Measurements from ENCODE around the gene LATS2.

Gene LATS2

DNA sequence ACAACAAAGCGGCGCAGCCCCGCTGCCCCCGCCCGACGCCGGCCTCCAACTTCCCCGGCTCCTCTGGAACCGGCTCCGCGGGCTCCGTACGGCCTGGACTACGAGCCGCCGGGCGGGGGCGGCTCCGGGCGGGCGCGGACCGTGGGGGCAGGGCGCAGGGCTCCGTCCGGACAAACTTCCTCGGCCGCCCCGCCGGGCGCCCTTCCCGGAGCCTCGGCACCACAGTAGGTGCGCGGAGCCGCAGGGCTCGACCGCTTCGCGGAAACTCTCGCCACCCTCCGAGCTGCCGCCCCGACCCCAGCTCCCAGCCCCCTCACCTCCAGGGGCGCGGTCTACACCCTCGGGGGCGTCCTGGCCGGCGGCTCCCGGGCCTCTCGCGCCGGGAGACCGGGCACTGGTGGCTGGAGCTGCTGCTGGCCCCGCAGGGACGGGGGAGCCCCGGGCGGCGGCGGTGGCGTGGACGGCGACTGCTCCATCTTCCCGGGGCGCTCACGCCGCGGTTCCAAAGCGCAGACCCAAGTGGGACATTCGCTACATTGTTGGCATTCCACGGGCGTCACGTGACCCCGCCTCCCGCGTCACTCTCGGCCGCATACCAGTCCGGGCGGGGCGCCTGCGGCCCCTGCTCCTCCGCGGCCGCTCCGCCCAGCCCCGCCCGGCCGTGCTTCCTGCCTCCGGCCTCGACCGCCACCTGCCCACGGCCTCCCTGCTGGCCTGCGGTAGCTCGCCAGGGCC lies at the start of gene LATS2:
Gene LATS2 (minus strand): TSS at position 558 of the 735 bp plus-strand sequence. CDS start 15,560 bp downstream, outside the sequence.
- TF ChIP-seq, protein P1, sequence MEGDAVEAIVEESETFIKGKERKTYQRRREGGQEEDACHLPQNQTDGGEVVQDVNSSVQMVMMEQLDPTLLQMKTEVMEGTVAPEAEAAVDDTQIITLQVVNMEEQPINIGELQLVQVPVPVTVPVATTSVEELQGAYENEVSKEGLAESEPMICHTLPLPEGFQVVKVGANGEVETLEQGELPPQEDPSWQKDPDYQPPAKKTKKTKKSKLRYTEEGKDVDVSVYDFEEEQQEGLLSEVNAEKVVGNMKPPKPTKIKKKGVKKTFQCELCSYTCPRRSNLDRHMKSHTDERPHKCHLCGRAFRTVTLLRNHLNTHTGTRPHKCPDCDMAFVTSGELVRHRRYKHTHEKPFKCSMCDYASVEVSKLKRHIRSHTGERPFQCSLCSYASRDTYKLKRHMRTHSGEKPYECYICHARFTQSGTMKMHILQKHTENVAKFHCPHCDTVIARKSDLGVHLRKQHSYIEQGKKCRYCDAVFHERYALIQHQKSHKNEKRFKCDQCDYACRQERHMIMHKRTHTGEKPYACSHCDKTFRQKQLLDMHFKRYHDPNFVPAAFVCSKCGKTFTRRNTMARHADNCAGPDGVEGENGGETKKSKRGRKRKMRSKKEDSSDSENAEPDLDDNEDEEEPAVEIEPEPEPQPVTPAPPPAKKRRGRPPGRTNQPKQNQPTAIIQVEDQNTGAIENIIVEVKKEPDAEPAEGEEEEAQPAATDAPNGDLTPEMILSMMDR (conservative IDR thresholded peaks at IDR 0.05; ENCODE audit: control insufficient read depth, insufficient read depth, low read depth, low read length) = no peak
- peak; percentile 90 for DNase-seq (ENCODE audit: low read depth)
- peak within 1 kb of the TSS; percentile 64 for H3K4me3 ChIP-seq (ENCODE audit: control insufficient read depth, low read depth, low read length)

DNA sequence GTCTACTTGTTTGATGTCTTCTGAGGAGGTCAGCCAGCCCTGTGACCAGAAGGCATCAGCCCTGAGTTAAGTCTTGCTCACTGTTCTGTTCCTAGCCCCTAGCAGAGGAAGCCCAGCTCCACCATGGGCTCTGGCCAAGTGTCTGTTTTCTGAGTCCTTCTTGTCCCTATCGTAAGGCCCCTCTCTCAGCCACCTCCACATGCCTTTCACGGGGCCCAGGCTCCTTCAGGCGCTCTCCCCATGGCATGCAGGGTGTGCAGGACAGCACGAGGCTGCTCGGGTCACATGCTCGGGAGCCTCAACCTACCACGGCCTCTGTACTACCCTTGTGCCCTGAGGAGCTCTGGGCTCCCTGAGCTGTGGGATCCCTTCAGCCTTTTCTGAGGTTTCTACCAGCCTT lies 47.8 kb upstream of the LATS2 start:
- DNase-seq (ENCODE audit: low read depth) = no peak
- TF ChIP-seq, protein P1 (conservative IDR thresholded peaks at IDR 0.05; ENCODE audit: control insufficient read depth, insufficient read depth, low read depth, low read length) = no peak
- H3K4me3 ChIP-seq (ENCODE audit: control insufficient read depth, low read depth, low read length) = no peak overlapping the region

DNA sequence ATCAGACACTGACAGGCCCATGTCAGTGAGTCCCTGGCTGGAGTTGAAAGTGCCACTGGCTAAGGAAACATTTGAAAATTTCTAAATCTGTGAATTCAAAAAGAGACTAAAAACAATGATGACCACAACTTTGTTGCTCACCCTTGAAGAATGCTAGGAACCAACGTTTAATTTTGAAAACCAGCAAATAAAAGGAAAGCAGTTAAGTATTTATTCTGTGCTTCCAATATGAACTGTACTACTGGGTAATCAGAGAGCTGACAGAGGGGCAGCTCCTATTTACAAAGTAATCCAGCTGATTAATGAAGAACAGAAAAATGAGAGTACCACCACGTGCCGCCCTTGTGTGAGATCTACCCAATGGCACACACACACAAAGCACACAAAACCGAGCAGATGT lies 44.7 kb upstream of the LATS2 start:
- H3K4me3 ChIP-seq (ENCODE audit: control insufficient read depth, low read depth, low read length) = no peak overlapping the region
- TF ChIP-seq, protein P1 (conservative IDR thresholded peaks at IDR 0.05; ENCODE audit: control insufficient read depth, insufficient read depth, low read depth, low read length) = no peak
- no peak for DNase-seq (ENCODE audit: low read depth)

DNA sequence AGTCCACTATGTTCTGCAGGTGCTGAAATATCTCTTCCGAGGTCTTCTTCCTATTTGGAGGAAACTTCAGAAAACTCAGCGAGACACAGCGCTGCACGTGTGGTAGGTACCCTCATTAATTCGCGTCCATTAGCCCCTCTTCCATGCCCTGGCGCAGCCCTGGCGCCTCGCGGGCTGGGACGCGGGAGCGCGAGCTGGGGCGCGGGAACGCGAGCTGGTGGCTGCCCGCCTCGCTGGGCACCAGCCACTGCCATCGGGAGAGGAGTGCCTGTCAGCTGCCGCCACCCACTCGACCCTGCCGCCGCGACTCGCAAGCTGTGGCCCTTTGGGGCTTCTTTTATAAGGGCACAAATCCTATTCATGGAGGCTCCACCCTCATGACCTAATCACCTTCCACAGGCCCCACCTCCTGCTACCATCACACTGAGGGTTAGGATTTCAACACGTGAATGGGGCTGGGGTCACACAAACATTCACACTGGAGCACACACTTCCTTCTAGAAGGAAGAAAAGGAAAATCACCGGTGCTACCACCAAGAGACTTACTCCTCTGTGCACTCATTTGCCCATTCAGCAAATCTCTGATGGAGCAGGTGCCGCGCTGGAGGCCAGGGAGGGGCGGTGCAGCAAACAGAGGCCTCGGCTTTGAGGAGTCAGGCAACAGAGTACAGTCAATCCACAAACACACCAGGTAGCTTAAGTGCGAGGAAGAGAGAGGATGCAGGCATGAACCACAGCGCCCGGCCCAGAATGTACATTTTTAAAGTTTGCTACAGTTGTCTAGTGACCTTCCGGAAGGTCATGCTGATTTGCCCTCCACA lies 43.0 kb upstream of the LATS2 start:
- TF ChIP-seq, protein P1 (conservative IDR thresholded peaks at IDR 0.05; ENCODE audit: control insufficient read depth, insufficient read depth, low read depth, low read length) = no peak
- no peak overlapping the region for H3K4me3 ChIP-seq (ENCODE audit: control insufficient read depth, low read depth, low read length)
- no peak for DNase-seq (ENCODE audit: low read depth)

DNA sequence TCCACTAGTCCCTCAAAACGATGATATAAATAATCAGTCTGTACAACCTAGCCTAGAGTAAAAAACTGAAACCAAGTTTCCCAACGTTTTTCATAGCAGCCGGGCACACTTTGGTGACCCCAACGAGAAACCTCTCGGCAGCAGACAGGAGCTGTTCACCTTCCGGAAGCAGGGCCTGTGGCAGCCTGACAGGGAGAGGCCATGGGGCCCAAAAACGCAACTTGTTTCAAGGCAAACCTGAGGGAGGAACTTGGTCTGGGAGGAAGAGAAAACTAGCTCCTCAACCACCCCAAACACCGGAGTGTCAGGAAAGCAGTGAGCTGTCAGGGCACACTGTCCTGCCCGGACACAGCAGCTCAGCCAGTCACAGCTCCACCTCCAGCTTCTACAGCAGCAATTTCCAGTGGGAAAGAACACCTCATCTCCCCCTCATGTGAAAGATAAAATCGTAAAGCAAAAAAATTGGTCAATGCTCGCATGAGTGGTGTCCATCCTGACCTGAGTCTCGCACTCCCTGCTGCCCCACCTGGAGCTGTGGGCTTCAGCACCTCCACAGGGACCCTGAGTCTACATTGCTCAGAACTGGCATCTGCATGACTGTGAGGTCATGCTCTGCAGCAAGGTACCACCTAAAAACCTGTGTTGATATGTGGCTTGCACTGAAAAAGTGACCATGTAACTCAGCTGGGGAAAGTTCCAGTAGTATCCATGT lies 40.6 kb upstream of the LATS2 start:
- TF ChIP-seq, protein P1 (conservative IDR thresholded peaks at IDR 0.05; ENCODE audit: control insufficient read depth, insufficient read depth, low read depth, low read length) = no peak
- no peak overlapping the region for H3K4me3 ChIP-seq (ENCODE audit: control insufficient read depth, low read depth, low read length)
- DNase-seq (ENCODE audit: low read depth) = no peak

DNA sequence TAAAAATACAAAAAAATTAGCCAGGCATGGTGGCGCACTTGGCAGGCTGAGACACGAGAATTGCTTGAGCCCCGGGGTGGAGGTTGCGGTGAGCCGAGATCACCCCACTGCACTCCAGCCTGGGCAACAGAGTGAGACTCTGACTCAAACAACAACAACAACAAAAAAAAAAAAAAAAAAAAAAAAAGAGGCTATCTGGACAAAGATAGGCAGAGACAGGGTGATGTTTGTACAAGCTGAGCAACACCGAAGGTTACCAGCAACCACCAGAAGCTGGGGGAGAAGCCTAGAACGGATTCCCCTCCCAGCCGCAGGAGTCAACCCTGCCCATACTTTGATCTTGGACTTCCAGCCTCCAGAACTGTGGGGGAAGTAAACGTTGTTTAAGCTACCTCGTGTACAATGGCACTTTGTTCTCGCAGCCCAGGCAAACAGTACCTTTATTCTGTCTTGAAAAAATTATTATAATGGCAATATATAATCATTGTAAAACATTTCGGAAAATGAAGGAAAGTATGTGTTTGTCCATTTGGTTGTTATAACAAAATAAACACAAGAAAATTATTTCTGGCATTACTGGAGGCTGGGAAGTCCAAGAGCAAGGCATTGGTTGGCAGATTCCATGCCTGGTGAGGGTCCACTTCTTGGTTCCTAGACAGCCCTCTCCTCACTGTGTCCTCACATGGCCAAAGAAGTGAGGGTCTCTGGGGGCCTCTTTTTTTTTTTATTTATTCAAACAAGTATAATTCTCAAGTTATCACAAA lies 39.8 kb upstream of the LATS2 start:
- H3K4me3 ChIP-seq (ENCODE audit: control insufficient read depth, low read depth, low read length) = no peak overlapping the region
- DNase-seq (ENCODE audit: low read depth) = no peak
- TF ChIP-seq, protein P1 (conservative IDR thresholded peaks at IDR 0.05; ENCODE audit: control insufficient read depth, insufficient read depth, low read depth, low read length) = no peak
